Hematopoietic multipotent progenitor cell treated with erythropoietin and hydrocortisone succinate and interleukin-3 and kit ligand, for 15 days (in vitro differentiated cells): ENCODE data around the gene ACTN2.

Experiments
- DNase-seq: peaks from one replicate; pipeline ENCODE4 v3.0.0-alpha.2; 2015; ENCODE audit warnings: low spot score

The ACTN2 gene

DNA sequence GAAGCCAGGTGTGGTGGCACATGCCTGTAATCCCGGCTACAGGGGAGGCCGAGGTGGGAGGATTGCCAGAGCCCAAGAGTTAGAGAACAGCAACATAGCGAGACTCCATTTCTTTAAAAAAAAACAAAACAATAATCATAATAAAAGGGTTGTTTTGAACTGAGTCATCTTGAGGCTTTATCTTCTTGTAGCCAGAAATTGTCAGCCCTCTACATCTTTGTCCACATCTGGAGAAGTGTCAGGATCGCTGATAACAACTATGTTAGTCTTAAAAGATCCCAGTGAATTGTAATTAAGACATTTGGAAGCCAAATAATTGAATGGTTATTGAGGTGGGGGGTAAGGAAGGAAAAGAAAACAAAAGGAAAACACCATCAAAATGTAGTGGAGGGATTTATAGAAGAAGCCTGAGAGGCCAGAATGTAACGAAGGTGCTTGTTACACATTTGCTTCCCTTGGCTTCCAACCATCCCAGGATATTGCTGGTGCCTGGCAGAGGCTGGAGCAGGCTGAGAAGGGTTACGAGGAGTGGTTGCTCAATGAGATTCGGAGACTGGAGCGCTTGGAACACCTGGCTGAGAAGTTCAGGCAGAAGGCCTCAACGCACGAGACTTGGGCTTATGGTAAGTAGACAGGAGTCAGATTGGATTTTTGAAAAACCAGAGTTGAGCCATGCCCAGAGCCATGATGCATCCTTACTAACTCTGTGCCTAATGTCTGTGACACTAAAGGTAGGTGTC lies 56.3 kb downstream of the ACTN2 start:
- no peak for DNase-seq

DNA sequence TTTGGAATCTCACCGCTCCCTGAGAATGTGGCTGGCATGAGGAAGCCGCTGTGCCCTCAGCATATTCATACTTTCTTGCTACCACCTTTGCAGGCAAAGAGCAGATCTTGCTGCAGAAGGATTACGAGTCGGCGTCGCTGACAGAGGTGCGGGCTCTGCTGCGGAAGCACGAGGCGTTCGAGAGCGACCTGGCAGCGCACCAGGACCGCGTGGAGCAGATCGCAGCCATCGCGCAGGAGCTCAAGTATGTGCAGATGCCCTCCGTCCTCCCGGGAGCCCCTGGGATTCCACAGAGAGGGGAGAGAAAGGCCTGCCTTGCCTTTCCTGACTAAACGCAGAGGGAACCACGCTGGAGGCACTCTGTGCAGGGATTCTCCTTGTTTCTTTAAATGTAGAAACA lies 58.2 kb downstream of the ACTN2 start:
- no peak for DNase-seq

DNA sequence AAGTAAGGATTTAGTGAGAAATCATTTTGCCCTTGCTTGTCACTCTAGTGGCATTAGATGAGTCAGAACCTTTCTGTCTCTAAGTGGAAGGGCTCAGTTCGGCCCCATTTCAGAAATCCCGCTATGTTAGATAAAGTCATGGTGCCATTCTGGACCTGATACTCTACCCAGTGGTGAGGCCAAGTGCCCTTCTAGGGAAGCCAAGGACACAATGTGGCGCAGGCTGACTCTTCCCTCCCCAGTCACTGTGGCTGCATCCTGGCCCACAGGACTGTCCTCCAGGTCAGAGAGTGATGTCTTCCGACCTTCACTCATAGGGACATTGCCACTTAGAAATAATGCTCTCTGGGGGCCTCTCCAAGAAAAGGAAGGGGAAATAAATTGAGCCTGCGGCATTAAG lies 60.5 kb downstream of the ACTN2 start:
- DNase-seq: no peak

DNA sequence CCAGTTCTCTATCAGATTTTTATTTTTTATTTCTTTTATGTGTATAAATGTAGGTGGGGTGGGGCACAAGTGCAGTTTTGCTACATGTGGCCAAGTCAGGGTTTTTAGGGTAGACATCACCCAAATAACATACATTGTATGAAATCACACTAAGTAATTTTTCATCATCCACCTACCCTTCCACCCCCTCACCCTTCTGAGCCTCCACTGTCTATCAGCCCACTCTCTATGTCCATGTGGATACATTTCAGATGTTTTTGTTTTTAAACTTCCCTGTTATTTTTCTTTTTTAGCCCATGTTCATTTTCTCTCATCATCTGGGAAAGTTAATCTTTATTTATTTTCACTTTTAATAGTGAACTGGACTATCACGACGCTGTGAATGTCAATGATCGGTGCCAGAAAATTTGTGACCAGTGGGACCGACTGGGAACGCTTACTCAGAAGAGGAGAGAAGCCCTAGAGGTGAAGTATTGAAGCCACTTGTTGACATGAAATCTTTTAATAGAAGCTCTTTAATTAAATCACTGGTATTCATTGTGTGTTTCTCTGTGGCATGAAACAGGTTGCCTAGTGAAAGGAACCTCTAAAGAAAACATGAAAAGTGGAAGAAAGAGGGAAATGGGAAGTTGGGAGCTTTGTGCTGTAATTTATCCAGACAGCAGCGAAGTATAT lies 61.1 kb downstream of the ACTN2 start:
- no peak for DNase-seq

DNA sequence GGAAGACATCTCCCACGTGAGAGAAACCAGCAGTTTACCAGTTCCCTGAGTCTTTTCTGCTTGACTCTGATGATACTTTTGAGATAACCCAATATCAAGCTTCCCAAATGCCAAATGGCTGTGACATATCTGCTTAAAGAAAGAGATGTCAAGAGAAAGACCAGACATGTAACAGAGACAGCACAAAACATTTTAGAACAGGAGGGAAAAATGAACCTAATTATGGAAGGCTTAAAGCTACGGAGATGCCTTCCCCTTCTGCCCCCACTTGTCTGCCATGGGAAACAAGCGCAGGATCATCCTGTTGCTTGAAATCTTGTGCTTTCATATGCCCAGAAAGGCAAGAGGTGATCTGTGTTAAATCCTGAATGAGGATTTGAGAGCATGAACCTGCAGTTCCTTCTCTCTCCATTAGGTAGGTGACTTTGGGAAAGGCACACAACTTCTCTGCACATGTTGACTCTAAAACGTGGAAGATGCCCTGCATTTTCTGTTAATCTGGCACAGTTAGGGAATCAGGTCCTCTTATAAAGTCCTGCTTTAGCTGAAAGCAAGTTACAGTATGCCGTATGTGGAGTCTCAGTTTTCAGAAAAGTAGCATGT lies 62.1 kb downstream of the ACTN2 start:
- no peak for DNase-seq

DNA sequence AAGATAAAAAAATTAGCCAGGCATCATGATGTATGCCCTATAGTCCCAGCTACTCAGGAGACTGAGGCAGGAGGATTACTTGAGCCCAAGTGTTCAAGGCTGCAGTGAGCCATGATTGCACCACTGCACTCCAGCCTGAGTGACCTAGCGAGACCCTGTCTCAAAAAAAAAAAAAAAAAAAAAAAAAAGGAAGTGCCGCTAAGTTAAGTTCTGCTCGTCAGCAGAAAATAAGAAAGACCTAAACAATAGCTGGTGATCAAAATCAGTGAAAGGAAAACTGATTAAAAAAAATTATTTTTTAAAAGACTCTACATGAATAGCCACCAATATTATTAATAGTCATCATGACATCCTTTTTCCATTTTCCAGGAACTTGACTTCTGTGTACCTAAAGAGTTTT lies 64.6 kb downstream of the ACTN2 start:
- no peak for DNase-seq

DNA sequence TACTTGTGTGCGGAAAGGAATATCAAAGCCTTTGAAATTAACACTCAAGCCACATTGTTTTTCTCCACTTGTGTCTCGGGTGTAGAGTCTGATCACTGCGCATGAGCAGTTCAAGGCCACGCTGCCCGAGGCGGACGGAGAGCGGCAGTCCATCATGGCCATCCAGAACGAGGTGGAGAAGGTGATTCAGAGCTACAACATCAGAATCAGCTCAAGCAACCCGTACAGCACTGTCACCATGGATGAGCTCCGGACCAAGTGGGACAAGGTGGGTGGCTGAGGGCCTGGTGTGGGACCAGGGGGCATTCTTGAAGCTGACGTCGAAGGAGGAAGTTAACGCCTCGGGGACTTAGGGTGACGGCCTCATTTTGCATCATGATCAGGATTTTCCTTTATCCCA lies 65.1 kb downstream of the ACTN2 start:
- DNase-seq: no peak

DNA sequence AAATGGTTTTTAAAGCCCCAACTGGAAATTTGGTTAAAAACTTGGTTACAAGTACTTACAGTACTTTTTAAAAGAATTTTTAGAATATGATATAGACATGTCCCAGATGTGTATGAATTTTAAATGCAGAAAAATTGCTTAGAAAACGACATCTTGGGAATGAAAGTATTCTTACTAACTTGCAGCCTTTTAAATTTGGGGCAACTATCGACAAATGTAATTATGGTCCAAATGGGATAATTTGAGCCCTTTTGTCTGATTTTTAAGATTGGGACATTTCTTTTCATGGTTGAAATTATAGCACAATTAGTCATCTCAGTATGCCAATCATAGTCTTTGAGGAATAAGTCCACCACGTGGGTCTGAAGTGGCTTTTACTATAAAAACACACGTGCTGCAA lies 65.6 kb downstream of the ACTN2 start:
- DNase-seq: no peak

DNA sequence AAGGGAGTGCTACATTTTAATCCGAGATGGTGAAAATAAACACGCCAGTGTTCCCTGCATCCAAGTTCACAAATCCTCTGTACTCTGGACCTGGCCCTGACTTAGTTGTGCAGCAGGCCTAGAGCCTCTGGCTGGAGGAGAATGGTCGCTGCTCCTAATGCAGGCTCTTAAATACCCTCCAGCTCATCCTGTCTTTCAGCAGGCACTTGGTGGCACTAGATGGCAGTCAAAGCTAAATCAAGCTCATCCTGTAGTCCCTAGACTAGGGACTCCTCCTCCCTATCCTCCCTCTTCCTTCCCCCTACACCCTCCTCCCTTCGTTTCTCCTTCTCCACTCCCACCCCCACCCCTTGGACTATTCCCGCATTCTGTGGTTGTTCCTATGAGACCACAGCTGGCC lies 67.2 kb downstream of the ACTN2 start:
- no peak for DNase-seq

DNA sequence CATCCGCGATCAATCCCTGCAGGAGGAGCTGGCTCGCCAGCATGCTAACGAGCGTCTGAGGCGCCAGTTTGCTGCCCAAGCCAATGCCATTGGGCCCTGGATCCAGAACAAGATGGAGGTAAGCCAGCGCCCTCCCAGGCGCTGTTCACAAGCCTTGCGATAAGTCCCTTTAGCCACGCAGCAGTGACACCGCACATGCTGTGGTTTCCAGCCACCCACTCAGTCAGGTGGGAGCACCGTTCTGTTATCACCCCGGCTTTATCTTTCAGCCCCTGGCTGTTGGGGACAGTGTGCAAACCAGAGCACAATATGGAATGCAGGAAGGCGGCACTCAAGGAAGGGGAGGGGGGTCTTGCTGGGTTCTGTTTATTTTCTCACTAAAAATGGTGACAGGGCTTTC lies 67.7 kb downstream of the ACTN2 start:
- no peak for DNase-seq

DNA sequence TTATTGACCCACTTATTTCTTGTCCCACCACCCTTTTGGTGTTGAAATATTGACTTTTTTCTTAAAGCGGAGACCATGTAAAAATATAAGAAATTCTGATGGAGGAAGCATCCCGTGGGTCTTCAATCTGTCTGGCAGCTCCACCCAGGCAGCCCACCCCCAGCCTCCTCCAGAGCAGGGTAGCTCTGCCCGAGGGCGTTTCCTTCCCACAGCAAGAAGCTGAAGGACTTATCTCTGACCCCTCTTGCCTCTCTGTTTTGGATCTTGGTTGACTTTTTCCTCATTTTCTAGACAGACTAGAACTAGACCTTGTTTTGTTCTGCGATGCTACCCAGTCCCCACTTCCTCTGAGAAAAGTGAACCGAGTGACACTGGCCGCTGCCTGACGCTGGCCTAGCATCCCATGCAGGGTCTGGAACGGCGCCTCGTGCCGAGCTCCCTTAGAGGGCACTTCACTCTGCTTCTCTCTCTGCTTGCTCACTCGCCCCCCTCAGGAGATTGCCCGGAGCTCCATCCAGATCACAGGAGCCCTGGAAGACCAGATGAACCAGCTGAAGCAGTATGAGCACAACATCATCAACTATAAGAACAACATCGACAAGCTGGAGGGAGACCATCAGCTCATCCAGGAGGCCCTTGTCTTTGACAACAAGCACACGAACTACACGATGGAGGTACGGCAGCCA lies 68.4 kb downstream of the ACTN2 start:
- no peak for DNase-seq

DNA sequence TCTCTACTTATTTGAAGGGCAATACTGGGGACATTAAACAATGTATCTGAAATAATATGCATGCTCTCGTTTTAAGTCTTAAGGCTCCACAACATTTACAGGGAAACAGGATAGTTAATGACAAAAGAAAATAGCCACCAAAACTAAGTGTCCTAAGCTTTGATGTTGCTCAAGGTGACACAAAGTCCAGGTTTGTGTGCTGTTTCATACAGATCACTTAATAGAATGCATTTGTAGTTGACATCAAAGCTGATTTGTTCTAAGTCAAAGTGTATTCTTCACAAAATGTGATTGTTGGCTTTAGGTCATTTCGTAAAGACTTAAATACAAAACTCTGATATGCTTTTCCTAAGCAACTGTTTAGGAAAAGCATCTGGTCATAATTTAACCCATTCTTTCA lies 71.3 kb downstream of the ACTN2 start:
- no peak for DNase-seq

DNA sequence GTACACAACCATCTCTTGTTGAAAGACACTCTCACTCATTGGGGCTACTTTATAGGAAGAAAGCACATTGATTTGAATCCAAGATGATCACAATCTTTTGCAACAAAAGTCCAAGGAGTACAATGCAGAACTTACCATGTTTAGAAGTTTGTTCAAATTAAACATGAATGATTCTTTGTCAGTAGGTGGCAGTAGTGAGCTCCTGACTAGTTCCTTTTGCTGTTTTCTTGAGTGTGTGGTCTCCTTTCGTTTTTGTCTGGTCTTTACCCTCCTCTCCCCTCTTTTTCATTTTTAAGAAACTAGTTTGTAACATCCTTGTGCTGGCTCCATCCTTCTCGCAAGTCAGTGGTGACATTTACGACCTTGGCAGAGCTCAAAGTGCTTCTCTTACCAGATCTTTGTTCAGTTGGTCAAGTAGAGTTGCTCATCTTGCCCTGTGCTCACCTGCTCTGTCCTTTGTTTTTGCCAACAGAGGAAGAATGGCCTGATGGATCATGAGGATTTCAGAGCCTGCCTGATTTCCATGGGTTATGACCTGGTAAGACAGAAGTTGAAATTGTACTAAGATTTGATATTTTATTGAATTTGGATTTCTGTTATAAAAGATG lies 73.1 kb downstream of the ACTN2 start:
- DNase-seq: peak; percentile 61

DNA sequence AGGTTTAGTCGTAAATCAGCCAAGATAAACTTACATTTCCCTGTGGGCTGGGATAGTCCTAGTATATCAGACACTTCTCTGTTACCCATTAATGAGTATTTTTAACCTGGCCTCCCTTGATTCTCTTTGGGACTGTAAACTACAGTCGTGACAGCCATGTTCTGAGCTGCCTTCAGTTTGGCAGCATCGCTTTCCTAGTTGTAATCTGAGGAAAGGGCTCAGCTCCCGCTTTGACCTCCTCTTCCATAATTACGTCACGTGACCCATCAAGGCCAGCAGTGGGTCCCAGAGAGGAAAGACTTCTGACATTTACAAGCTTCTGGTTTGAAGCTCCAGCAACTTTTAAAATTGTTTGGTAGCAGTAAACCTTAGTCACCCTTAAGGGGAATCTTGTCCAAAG lies 74.2 kb downstream of the ACTN2 start:
- no peak for DNase-seq

DNA sequence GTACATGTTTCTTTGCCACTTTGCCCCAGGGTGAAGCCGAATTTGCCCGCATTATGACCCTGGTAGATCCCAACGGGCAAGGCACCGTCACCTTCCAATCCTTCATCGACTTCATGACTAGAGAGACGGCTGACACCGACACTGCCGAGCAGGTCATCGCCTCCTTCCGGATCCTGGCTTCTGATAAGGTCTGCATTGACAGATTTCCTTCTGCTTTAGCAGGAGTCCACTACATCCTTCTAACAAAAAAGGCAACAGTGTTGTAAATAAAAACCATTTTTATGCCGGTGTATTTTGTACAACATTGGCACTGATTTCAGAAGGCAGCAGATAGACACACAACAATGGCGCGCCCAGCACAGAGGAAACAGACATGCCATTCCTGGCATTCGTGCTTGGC lies 74.7 kb downstream of the ACTN2 start:
- no peak for DNase-seq

DNA sequence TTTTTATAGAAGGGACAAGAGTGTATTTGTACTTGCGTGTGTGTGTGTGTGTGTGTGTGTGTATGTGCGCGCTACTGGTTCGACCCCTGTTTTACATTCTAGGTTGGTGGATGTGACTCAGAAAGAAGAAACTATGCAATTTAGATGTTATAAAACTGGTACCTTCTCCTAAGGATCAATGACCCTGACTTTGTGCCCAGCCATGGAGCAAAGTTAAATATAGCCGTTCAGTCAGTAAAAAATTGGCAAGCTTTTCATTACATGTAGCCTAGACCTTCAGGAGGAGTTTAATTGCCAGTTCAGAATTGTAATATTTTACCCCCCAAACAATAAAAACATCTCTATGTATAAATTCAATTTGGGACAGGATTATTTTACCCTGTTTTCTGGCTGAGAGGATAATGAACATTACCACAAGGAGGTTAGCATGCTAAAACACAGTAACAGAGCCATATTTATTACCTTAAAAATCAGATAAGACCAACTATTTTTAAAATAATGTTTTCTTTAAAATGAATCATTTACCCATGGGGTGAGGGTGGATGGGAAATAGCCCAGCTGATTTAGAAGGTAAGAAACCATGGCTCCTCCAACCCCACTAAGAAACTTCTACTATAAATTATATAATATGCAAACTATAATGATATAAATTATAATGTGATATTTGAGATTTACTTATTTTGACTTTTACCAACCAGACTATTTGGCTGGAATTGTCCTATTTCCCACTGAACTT lies 75.3 kb downstream of the ACTN2 start:
- no peak for DNase-seq

DNA sequence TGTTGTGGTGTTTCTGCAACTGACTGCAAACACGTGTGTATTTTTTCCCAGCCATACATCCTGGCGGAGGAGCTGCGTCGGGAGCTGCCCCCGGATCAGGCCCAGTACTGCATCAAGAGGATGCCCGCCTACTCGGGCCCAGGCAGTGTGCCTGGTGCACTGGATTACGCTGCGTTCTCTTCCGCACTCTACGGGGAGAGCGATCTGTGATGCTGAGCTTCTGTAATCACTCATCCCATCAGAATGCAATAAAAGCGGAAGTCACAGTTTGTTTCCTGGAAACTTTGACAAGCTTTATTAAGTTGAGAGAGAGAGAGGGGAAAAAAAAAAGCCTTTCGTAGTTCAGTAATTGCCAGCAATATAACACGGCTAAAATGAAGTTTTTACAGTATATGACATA lies 76.1 kb downstream of the ACTN2 start:
- no peak for DNase-seq

DNA sequence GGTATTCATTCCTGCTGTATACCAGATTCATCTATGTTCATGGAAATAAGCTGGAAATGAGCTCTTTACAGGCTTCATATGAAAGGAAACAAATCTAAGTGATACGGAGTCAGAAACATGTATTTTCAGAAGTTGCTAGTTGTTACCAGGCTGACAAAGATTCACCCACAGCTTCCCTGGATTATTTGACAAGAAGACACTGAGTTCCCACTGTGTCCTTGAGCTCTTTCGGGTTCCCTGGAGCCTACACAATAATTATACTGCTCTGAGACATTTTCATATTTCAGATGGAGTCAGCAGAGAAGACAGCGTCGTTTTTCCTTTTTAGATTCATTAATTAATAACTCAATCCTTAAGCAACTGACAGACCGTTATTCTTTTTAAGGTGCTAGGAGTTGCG lies 79.5 kb downstream of the ACTN2 start:
- no peak for DNase-seq

DNA sequence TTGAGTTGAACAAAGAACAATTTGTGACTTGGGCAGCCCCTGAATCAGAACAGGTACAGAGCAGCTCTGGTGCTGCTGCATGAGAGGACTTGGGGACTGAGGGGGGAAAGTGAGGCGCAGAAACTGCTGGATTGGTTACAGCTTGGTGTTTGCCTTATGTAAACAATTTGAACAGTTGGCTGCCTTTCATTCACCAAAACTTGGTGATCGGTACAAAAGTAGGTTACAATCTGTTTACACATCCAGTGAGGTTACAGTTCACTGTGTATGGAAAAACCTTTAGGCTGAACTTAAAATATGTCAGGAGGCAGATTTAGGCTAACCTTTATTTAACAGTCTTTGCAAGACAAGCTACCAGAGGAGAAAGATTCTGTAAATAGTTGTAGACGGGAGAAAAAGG lies 80.2 kb downstream of the ACTN2 start:
- no peak for DNase-seq

DNA sequence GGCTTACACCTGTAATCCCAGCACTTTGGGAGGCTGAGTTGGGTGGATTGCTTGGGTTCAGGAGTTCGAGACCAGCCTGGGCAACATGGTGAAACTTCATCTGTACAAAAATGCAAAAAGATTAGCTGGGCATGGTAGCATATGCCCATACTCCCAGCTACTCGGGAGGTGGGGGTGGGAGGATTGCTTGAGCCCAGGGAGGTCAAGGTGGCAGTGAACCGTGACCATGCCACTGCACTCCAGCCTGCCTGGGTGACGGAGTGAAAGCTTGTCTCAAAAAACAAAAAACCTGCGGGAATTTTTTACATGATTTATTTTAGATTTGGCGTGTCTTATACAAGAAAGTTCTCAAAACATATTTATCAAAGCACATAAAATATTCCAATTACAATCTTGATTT lies 81.0 kb downstream of the ACTN2 start:
- DNase-seq: no peak

DNA sequence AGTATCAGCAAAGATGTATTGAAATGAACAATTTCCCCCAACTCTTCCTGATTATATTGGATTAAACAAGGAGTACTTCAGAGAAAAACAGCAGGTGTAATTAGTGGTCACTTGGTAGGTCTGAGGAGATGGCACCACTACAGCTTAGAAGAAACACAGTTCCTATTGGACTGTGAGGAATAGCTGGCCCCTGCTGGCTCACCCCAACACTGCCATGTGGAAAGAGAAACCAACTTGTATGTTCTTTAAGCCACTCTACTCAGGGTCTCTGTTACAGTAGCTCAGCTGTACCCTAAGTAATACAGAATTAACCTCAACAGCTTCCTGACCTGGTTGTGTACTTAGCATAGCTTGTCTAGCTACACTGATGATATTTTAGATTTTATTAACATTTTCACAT lies 82.3 kb downstream of the ACTN2 start:
- no peak for DNase-seq

DNA sequence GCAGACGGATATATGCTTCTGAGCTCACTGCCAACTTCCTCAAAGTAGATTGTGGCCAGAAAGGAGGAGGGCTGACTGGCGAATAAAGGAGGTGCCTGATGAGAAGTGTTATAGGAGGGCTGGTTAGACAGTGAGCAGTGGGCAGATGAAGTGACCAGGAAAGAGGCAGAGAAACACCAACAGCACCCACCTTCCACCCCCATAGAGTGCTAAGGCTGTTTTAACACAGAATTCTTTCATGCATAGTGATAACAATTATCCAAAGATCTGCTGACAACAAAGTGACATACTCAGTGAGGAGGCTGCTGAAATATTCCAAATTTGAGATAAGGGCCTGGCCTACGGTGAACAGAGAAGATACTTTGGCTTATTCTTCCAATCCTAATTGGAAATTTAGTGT lies 87.6 kb downstream of the ACTN2 start:
- DNase-seq: no peak
